ENCODE data around the gene EPOP. TPM values are rescaled to one million over a fixed set of nuclear protein-coding genes. Genes with fewer than 3 reads are reported as not detected.
A peak's percentile ranks its signal among the peaks of the same experiment; 100 is the strongest.

EPOP gene
- total and polyA plus RNA-seq, 2 of the 13 experiments (the other 11 are each of a cell fraction or from before 2014, with no cell fraction given) = 14.7 to 37.8 TPM

DNA sequence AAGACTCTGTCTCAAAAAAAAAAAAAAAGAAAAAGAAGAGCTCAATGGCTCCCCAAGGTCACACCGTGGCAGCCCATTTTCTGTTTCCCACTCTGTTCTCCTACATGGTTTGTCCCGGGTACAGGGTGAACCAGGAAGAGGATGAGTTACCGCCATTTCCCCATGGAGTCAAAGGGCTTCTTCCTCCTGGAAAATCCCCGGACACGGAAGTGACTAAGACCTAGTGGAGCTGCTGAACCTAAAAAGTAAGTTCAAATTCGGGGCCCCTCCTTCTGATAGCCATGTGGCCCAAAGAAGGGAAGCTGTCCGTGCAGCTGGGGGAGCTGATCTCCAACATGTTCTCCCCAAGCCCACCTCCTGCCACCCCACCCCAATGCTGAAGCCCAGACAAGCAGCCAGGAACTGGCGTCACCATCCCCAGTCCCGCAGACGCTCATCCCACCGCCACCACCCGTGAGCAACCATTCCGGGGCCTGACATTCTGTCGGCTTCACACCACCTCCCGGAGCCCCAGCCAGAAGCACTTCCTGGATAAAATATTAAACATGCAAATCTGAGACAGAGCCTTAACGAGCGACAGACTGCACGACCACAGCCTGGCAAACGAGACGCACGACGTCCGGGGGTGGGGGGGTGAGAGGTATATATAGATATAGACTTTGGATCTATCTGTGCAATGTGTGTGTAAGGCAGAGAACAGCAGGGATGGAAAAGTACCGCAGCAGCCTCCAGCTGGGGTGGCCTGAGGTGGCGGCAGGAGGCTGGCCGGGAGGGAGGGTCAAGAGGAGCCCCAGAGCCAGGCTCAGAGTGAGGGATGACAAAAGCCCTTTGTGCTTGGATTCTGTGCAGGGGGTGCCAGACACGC is 17.6 kb downstream of the EPOP start (continued):
- TF ChIP-seq, protein P1, sequence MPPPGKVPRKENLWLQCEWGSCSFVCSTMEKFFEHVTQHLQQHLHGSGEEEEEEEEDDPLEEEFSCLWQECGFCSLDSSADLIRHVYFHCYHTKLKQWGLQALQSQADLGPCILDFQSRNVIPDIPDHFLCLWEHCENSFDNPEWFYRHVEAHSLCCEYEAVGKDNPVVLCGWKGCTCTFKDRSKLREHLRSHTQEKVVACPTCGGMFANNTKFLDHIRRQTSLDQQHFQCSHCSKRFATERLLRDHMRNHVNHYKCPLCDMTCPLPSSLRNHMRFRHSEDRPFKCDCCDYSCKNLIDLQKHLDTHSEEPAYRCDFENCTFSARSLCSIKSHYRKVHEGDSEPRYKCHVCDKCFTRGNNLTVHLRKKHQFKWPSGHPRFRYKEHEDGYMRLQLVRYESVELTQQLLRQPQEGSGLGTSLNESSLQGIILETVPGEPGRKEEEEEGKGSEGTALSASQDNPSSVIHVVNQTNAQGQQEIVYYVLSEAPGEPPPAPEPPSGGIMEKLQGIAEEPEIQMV (CRISPR knock-in tag; IDR thresholded peaks at IDR 0.05; ENCODE audit: low read depth) = peak; percentile 98
- TF ChIP-seq ZNF432 (CRISPR knock-in tag; IDR thresholded peaks at IDR 0.05; ENCODE audit: borderline replicate concordance) = no peak
- peak; percentile 42; the same call in 1 of the 2 replicates for TF ChIP-seq ARNT2 (CRISPR knock-in tag; IDR thresholded peaks at IDR 0.05; ENCODE audit: low read depth)
- TF ChIP-seq ATM (IDR thresholded peaks at IDR 0.05; ENCODE audit: borderline replicate concordance) = no peak
- TF ChIP-seq, protein P2, sequence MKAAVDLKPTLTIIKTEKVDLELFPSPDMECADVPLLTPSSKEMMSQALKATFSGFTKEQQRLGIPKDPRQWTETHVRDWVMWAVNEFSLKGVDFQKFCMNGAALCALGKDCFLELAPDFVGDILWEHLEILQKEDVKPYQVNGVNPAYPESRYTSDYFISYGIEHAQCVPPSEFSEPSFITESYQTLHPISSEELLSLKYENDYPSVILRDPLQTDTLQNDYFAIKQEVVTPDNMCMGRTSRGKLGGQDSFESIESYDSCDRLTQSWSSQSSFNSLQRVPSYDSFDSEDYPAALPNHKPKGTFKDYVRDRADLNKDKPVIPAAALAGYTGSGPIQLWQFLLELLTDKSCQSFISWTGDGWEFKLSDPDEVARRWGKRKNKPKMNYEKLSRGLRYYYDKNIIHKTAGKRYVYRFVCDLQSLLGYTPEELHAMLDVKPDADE (CRISPR knock-in tag; IDR thresholded peaks at IDR 0.05) = no peak; the same call in 1 of the 2 replicates
- TF ChIP-seq GPBP1L1 (CRISPR knock-in tag; IDR thresholded peaks at IDR 0.05) = no peak
- TF ChIP-seq NFYC (CRISPR knock-in tag; IDR thresholded peaks at IDR 0.05) = peak; percentile 36; the same call in 1 of the 2 replicates
- no peak for TF ChIP-seq PAWR (CRISPR knock-in tag; IDR thresholded peaks at IDR 0.05; ENCODE audit: borderline replicate concordance)
- no peak for TF ChIP-seq NCOA1 (CRISPR knock-in tag; IDR thresholded peaks at IDR 0.05)
- no peak for TF ChIP-seq IKZF1 (IDR thresholded peaks at IDR 0.05)
- peak; percentile 92 for TF ChIP-seq MED8 (CRISPR knock-in tag; IDR thresholded peaks at IDR 0.05; ENCODE audit: insufficient replicate concordance)
- TF ChIP-seq, protein P3, sequence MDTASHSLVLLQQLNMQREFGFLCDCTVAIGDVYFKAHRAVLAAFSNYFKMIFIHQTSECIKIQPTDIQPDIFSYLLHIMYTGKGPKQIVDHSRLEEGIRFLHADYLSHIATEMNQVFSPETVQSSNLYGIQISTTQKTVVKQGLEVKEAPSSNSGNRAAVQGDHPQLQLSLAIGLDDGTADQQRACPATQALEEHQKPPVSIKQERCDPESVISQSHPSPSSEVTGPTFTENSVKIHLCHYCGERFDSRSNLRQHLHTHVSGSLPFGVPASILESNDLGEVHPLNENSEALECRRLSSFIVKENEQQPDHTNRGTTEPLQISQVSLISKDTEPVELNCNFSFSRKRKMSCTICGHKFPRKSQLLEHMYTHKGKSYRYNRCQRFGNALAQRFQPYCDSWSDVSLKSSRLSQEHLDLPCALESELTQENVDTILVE (CRISPR knock-in tag; IDR thresholded peaks at IDR 0.05) = peak; percentile 82
- TF ChIP-seq, protein P4, sequence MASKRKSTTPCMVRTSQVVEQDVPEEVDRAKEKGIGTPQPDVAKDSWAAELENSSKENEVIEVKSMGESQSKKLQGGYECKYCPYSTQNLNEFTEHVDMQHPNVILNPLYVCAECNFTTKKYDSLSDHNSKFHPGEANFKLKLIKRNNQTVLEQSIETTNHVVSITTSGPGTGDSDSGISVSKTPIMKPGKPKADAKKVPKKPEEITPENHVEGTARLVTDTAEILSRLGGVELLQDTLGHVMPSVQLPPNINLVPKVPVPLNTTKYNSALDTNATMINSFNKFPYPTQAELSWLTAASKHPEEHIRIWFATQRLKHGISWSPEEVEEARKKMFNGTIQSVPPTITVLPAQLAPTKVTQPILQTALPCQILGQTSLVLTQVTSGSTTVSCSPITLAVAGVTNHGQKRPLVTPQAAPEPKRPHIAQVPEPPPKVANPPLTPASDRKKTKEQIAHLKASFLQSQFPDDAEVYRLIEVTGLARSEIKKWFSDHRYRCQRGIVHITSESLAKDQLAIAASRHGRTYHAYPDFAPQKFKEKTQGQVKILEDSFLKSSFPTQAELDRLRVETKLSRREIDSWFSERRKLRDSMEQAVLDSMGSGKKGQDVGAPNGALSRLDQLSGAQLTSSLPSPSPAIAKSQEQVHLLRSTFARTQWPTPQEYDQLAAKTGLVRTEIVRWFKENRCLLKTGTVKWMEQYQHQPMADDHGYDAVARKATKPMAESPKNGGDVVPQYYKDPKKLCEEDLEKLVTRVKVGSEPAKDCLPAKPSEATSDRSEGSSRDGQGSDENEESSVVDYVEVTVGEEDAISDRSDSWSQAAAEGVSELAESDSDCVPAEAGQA (IDR thresholded peaks at IDR 0.05; ENCODE audit: low read depth) = no peak
- TF ChIP-seq, protein P4 (CRISPR knock-in tag; IDR thresholded peaks at IDR 0.05; ENCODE audit: borderline replicate concordance) = no peak
- no peak for TF ChIP-seq ADNP (CRISPR knock-in tag; IDR thresholded peaks at IDR 0.05)
